Skeletal muscle cell (primary cell): Measurements from ENCODE around the gene NDRG2.
A peak's percentile ranks its signal among the peaks of the same experiment; 100 is the strongest.

Experiments used
- DNase-seq: peaks from one replicate; pipeline ENCODE4 v3.0.0-alpha.2; 2010; ENCODE audit warnings: low read depth
- H3K4me3 ChIP-seq: 2 replicates; pipeline ENCODE4 v1.5.1; 2011; ENCODE audit warnings: low read depth, mild to moderate bottlenecking, control low read depth, low read length, moderate library complexity

The NDRG2 gene

DNA sequence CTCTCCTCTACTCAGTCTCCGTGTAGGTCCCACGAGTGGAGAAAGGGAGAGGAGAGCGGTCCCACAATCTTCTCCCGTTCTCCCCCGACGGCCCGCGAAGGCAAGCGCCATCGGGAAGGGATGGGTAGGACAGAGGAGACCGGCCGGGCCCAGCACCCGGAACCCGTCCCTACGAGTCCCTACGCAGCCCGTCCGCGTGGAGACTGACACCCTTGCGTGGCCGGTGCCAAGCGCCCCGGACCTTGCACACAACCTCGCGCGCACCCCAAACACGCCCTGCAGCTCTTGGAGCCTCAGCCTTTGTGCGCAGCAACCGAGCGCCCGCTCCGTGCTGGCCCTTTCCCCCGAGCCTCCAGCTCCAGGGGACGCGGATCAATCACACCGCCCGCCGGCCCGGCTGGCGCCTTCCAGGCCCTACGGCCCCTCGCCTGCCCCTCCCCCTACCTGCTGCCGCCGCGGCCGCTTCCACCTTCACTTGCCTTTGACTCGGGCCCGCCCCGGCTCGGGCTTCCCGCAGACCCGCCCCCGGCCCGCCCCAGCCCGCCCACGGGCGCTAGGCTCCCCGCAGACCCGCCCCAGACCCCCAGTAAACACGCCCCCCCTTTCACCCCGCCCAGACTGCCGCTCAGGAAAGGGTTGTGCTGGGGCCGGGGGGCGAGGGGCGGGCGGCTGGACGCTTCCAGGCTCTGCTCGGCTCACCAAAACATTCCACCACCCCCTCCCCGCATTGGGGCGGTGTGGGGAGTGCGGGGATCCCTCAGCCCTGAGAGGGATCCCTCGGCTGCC lies at the start of gene NDRG2:
Gene NDRG2, minus strand, starts transcription at position 477 of the 786 bp plus-strand sequence. CDS start 1,746 bp downstream, outside the sequence.
- H3K4me3 ChIP-seq, result peak within 1 kb of the TSS; percentile 51
- DNase-seq, result no peak

DNA sequence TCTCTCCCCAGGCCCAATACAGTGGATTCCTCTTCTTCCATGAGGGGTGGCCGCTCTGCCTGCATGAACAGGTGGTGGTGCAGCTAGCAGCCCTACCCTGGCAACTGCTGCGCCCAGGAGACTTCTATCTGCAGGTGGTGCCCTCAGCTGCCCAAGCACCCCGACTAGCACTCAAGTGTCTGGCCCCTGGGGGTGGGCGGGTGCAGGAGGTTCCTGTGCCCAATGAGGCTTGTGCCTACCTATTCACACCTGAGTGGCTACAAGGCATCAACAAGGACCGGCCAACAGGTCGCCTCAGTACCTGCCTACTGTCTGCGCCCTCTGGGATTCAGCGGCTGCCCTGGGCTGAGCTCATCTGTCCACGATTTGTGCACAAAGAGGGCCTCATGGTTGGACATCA lies 49.1 kb upstream of the NDRG2 start:
- no peak overlapping the region for H3K4me3 ChIP-seq
- no peak for DNase-seq

DNA sequence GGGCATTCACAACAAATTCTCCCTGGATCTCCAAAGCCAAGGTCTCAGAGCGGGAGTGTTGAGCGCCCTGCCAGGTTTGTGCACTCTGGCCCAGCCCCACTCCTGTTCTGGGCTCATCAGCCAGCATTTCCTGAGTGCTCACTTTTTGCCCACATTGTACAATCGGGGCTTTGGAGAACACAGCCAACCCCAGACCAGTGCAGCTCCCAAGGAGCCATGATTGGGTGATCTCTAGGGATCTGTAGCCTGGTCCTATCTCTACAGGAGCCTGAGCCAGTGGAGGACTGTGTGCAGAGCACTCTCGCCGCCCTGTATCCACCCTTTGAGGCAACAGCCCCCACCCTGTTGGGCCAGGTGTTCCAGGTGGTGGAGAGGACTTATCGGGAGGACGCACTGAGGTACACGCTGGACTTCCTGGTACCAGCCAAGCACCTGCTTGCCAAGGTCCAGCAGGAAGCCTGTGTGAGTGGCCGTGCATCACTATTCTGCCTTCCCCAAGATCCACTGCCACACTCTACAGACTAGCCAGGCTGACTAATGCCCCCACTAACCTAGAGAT lies 48.0 kb upstream of the NDRG2 start:
- H3K4me3 ChIP-seq, result no peak overlapping the region
- no peak for DNase-seq

DNA sequence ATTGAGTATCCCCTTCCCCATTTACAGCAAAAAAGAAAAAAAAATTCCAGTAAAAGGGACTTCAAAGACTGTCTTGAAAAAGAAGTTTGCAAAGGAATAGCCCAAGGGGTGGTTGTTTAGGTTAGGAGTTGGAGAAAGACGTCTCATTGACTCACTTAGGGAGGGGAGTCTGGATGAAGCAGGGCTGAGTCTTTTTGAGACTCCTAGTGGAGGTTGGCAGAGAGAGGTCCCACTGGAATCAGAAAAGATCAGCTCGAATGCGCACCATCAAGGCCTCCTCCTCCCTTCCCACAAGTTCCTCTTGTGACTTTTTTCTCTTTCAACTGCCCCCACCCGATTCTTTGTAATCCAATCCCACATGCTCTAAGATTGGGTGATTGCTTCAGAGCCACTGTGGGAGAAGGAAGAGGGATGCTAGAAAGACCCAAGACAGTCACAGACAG lies 47.2 kb upstream of the NDRG2 start:
- peak; percentile 92 for DNase-seq
- H3K4me3 ChIP-seq, result peak overlapping the region; percentile 74

DNA sequence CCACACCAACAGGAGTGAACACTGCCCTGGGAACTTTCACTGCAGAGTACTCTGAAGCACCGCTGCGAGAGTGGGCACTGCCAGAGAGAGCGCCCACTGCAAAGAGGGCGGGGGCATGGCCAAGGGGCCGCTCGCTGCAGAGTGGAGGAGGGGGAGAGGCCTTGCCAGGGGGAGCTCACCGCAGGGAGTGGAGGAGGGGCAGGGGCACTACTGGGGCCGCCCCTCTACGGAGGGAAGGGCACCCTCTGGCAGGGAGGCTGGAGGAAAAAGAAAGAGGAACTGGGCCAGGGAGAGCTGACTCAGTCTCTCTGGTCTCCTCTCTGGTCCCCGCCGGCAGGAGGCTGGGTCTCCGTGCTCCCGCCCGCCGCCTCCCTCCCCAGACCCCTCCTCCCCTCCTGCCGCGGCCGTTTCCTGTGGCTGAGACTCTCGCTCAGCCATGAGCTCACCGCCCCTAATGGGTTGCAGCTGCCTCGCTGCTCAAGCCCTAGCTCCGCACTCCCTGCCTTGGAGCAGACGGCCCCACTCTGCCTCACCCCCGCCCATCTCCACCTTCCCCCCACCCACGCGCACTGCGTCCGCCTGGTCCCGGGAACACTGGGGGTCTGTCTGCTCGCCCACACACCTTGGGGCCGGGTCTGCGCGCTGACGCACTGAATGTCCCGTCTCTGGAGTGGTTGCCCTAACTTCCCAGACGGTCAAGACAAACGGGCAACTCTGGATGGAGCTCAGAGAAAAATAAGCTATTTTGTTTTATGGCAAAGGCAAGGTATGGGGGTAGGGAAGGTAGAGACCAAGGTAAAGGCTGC lies 46.6 kb upstream of the NDRG2 start:
- H3K4me3 ChIP-seq, result peak overlapping the region; percentile 74
- peak; percentile 97 for DNase-seq

DNA sequence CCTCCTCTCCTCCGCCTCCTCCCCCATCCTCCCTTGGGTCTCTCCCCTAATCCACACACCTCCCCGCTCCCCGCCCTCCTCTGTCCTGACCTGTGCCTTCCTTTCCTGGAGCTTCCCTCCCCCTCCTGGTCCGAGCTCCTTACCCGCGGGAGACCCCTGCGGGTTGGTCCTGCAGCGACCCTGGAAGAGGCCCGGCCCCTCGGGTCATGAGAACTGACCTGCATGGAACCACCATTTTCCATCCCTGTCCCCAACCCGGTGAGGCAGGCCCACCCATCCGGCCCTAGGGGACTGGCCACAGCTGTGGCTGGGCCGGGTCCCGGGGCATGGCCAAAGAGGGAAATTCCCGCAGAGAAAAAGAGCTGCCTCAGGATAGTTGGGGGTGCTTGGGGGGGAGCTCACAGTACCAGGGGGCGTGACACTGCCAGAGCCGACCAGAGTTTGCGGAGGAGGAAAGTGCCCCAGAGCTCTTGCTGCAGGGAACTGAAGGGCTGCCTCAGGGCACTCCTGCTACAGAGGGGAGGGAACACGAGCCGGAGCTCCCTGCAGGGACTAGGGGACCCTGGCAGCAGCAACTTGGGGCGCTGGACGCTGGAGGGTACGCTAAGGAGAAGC lies 45.9 kb upstream of the NDRG2 start:
- H3K4me3 ChIP-seq, result peak overlapping the region; percentile 74
- DNase-seq, result no peak

DNA sequence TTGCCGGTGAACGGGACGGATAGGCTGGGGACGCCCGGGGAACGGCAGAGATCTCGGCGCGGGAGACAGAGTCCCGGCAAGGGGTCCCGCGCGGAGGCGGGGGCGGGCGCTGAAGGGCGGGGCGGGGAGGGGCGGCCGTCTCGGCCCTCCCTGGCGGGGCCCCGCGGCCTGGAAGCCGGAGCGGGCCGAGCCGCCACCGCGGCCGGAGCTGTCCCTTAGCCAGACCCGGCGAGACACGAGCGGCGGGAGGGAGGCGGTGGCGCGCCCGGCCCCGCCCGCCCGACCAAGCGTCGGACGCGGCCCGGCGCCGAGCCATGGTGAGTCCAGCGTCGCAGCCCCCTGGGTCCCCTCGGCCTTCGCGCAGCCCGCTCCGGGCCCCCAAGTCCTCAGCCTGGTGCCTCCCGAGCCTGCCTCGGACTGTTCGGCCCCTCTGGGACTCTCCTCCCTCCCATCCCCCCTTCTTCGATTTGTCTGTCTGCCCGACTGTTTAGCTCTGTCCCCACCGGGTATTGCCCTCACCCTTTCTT lies 45.3 kb upstream of the NDRG2 start, which contains the start of gene ARHGEF40:
Gene ARHGEF40, plus strand, starts transcription at position 222 of the 527 bp plus-strand sequence. Its CDS starts 93 bp downstream, at position 315.
- no peak for DNase-seq
- H3K4me3 ChIP-seq, result peak within 1 kb of the TSS; percentile 74

DNA sequence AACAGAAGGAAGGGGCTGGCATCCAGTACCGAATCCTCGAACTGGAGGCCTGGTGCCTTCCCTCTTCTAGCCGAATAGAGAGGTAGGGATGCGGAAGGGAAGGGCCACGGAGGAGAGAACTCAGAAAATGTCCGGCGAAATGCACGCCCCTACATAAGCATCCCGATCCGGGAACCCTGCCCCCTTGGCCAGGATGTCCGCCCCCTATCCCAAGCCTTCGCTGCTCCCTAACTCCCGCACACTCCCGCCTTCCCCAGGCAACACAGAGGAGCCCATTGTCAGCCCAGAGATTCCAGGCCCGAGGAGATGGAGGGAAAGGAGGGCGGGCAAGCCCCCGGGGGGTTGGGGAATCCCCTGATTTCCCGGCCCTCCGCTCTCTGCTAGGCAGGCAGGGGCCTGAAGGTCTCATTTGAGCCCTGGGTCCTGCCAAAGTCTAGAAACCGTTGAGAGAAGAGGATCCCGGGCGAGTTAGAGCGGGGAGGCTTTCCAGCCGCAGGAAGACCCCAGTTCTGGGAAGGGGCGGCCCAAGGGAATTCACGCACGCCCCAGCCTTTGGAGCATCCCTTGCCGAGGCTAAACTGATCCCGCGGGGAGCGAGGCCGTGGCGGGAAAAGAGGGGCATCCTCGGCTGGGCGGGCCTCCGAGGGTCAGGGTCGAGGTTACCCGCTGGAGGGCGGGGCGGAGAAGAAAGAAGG lies 44.7 kb upstream of the NDRG2 start:
- no peak for DNase-seq
- H3K4me3 ChIP-seq, result peak overlapping the region; percentile 74

DNA sequence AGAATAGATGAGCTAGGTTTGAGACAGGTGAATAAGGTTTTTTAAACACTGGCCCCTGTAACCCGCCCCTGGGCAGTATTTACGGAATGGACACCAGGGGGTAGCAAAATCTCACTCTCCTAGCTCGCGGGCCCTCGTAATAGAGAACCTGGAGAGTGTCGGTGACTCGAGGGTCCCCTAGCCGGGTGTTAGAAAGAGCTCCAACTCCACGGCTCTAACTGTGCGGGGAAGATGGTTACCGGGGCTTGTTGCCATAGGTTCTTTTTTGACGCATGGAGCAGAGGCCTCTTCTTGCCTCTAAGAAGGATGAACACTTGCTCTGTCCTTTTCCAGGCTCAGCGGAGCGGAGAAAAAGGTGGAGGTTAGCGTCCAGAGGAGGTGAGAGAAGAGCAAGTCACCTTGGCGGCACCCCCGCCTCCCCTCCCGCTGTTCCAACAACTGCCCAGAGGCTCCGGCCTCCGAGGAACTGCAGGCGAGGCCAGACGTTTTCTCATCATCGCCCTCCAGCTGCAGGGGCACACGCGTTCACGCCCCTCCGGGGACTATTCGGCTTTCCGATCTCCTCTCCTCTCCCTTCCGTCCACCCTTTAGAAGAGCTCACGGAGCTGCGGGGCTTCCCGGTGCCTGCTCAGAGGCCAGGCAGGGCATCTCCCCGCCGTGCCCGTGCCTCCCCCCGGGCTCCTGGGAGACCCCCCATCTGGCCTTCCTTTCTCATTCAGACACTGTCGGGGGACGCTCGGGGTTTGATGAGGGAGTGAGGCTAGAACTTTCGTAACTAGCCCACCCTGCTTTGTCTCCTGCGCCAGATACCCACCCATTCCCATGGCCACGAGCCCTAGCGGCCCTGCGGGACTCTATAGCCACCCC lies 43.9 kb upstream of the NDRG2 start:
- DNase-seq, result no peak

DNA sequence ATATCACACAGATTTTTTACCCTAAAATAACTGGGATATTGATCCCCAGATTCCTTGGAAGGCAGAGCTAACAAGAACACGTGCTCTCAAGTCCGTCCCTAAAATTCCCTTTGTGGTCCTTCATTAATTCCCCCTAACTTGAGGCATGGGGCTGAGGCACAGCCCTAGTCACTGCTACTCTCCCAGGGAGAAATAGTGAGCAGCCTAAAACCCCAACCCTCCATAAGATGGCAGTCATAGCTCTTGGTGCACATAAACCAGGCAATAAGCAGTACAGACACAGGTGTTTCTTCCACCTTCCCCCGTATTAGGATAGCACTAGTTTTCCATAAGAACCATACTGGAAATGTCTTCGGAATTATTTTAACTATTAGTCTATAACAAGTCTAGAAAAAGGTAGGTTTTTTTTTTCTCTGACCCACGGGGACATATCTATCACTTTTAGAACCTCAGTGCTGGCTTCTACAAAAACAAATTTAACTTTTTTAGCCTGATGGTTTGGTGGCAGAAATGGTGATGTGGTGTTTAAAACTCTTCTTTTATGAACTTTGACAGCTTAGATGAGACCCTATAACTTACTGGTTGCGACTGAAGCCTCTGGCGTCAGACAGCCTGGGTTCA lies 42.1 kb upstream of the NDRG2 start:
- DNase-seq, result no peak
- no peak overlapping the region for H3K4me3 ChIP-seq

More for the DNA sequence above, 43.9 kb upstream of the NDRG2 start:
- peak overlapping the region; percentile 74 for H3K4me3 ChIP-seq

DNA sequence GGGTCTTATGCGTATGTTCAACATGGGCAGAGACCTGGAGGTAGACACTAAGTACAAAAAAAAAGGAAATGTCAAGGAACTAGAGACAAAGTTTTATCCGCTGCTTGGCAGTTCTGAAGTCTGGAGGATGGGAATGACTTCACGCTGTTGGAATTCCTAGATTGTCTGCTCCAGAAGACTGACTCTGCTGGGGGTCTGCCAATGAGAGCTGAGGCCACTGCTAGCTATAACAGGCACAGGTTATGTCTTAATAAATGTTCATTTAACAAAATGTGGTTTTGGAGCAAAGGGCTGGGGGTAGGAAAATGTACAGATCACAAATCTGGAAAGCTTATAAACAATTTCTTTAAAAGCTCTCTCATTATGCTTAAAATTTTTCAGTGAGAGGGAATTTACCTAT lies 38.6 kb upstream of the NDRG2 start:
- no peak overlapping the region for H3K4me3 ChIP-seq
- DNase-seq, result peak; percentile 62

DNA sequence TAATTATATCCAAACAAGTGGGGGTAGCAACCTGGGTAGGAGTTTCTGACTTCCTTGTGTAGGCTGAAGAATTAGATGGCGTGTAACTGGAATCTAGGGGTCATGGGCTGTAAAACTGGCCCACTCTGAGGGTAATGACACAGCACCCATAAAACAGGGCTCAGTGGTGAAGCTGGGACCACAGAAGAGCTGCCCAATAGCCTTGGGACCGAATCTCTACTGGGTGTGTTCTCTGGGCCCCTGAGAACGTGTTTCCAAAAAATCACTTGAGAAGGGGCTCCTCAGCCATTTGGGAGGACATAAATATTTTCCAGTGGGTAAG lies 36.4 kb upstream of the NDRG2 start:
- no peak overlapping the region for H3K4me3 ChIP-seq
- no peak for DNase-seq

DNA sequence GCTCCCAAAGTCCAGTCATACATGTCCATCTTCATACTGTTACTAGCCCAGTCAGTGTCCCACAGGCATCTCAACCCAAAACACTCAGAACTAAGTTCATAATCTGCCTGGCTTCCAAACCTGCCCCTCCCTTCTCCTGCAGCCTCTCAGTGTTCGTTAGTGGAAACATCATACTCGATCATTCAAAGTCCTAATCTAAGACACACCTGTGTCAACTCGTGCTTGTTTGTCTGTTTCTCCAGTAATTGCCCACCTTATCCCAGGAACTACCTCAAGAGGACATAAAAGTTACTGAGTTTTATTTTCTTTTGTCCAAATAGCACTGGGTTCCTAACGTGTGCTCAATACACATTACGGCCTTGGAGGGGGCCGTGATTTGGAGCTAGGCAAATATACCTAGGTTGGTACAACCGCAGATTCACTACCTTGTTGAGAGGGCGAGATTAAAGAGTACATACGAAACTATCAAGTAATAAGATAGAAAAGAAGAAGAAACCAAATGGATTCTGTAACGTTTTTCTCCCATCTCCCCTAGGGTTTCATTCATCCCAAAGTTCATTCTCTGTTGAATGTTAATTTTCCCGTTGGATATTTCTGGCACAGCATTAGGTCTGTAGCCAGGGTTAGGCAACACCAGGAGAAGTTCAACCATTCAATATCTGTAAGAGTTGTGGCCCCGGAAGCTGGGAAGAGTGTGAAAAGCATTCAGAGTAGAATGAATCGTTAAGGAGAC lies 35.9 kb upstream of the NDRG2 start:
- no peak overlapping the region for H3K4me3 ChIP-seq
- DNase-seq, result no peak

DNA sequence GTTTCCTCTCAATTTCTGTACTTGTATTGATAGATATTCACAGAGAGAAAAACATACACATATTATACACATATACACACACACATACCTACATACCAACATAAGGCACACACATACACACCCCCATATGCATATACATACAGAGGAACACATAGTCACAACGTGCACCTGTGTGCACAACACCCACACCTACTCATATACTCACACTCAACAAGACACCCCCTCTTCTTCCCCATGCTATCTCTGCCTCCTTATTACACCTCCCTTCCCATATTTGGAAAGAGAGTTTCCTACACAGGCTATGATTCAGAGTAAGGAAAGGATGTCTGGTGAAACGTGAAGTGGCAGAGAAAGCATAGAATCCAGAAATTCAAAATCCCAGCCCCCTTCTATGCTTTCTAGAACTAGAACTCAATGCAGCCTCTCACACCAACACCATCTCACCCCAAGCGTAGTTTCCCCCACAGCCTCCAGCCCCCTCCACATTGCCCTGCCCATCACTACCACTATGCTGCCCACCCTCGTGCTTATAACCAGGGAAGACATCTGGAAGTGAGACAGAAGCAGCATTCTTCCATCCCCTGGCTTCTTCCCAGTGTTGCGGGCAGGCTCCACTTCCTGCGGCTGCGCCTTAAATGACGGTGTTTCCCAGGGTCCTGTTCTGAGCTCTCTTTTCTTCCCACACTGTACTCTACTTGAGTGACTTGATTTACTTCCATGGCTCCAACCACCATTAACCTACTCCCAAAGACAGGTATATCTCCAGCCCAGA lies 35.2 kb upstream of the NDRG2 start:
- DNase-seq, result no peak

DNA sequence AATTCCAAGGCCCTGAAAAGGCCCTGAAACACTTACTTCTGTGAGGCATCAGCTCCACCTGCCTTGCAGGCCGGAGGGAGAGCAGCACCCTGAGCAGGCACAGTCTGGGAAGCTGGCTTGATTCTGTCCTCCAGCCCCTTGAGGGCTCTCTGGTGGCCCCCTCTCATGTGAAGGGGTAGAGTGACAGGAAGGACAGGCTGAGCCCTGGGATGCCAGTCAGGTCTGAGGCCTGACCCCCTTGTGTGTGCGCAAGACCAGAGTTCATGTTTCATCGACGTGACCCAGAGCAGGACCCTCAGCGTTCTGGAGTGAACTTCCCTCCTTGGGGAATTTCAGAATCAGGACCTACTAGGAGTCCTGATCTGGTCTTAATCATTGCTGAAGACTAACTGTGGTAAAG lies 34.0 kb upstream of the NDRG2 start:
- DNase-seq, result no peak
- H3K4me3 ChIP-seq, result no peak overlapping the region

More for the DNA sequence above, 35.2 kb upstream of the NDRG2 start:
- H3K4me3 ChIP-seq, result no peak overlapping the region
